ENCODE data around the gene MAGEA4. TPM values are rescaled to one million over a fixed set of nuclear protein-coding genes. Genes with fewer than 3 reads are reported as not detected.

MAGEA4 gene
- total RNA-seq, 1 donor: not detected

DNA sequence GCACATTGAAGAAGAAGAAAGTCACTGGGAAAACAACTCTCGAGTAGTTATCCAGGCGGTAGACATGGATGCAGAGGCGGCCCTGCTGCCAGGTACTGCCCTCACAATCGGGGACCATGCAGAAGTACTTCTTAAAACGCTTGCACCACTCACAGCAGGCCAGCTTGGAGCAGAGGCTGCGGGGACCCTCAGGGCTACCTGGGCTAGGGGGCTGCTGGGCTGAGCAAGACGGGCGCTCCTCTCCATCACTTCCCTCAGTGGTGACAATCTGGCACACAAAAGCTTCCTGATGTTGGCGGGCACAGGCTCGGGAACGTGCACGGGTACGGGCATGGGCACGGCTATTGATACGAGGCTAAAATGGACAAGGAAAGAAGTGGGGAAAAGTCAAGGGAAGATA lies 42.0 kb downstream of the MAGEA4 start:
- no peak overlapping the region for H3K4me3 ChIP-seq (ENCODE audit: low read depth, low read length)
- no peak for TF ChIP-seq CTCF (IDR thresholded peaks at IDR 0.05; ENCODE audit: insufficient read depth, low read depth, low read length)
- no peak for DNase-seq (ENCODE audit: low read depth)

- no peak for TF ChIP-seq CTCF (IDR thresholded peaks at IDR 0.05; ENCODE audit: insufficient read depth, low read depth, low read length)
- no peak for DNase-seq (ENCODE audit: low read depth)
- no peak overlapping the region for H3K4me3 ChIP-seq (ENCODE audit: low read depth, low read length)
Observed at GRCh38 chrX:151958101-151958500, 45.4 kb downstream of the MAGEA4 start.

DNA sequence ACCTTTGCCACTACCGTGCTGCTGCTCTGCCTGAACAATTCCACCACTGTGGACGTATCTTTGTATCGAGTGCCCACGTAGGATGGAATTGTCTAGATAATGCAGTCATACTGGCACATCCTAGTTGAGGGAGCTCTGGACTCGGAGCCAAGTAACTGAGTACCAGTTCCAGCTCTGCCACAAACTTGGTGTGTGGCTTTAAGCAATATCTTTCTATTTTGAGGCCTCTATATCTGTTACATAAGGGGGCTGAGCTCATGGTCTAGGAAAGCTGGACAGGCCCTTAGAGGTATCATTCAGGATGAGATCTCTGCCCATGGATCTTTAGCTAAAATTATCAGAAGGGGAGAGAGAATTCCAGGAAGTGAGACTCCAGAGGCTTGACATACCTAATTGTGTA lies 49.3 kb downstream of the MAGEA4 start:
- DNase-seq (ENCODE audit: low read depth): no peak
- no peak for TF ChIP-seq CTCF (IDR thresholded peaks at IDR 0.05; ENCODE audit: insufficient read depth, low read depth, low read length)
- H3K4me3 ChIP-seq (ENCODE audit: low read depth, low read length): no peak overlapping the region

DNA sequence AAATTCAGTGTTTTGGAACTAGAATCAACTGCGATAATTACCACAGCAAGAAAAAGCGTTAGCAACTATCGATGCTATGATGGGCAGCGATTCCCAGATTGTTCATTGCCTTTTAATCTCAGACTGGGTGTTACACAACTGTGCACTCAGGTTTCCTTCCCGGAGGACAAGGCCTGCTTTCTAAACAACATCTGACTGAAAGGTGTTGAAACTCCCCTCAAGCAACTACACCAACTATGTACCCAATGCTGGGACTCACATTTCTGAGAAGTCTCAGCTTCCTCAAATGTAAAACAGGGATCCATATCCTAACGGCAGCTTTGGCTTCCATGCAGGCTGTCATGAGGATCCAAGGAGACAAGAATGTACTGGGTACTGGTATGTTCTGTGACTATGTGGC lies 53.5 kb downstream of the MAGEA4 start:
- no peak for TF ChIP-seq CTCF (IDR thresholded peaks at IDR 0.05; ENCODE audit: insufficient read depth, low read depth, low read length)
- no peak for DNase-seq (ENCODE audit: low read depth)
- no peak overlapping the region for H3K4me3 ChIP-seq (ENCODE audit: low read depth, low read length)

DNA sequence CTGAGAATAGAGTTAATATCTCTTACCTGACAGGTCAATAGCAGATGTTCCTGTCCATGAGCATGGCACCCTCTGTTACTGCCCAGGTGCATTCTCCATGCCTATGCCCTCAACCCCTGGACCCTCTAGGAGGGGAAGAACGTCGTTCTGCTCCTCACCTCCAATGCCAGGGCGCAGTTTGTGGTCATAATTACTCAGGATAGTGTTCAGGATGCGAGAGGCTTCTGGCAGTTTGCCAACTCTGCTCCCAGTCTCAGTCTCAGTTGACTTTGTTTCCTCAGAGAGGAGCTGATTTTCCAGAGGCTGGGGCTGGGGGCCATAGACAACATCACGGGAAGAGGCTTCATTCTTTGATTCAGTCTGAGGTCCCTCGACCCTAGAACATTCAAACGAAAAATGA lies 57.3 kb downstream of the MAGEA4 start:
- DNase-seq (ENCODE audit: low read depth): no peak
- TF ChIP-seq CTCF (IDR thresholded peaks at IDR 0.05; ENCODE audit: insufficient read depth, low read depth, low read length): no peak
- no peak overlapping the region for H3K4me3 ChIP-seq (ENCODE audit: low read depth, low read length)

GRCh38 chrX:151970661-151971060 lies 58.0 kb downstream of the MAGEA4 start:
- peak overlapping the region; percentile 35 for H3K4me3 ChIP-seq (ENCODE audit: low read depth, low read length)
- TF ChIP-seq CTCF (IDR thresholded peaks at IDR 0.05; ENCODE audit: insufficient read depth, low read depth, low read length): no peak

DNA sequence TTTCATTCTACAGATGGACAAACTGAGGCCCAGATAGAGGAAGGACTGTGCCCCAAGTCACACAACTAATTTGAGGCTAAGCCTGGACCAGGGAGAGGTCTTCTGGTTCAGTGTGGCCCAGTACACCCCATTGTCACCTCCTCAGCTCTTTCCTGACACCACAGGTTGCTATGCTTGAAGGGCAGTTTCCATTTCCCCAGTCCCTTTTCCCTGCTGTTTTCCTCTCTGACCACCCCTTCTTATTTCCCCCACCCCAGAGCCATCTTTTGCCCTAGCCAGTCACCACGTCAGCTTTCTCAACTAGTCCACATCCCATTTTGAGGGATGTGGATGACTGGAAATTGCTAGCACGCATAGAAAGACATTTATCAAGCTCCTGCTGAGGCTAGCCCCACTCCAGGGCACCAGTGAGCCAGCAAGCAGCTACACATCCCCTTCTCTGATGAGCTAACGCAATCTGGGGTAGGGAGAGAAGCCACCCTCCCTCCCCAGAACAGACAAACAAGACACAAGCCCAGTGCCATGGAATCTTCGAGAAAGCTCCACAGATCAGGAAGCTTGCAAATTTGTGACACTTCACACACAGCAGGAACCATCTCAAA lies 60.5 kb downstream of the MAGEA4 start:
- TF ChIP-seq CTCF (IDR thresholded peaks at IDR 0.05; ENCODE audit: insufficient read depth, low read depth, low read length): no peak
- peak overlapping the region; percentile 66 for H3K4me3 ChIP-seq (ENCODE audit: low read depth, low read length)
- no peak for DNase-seq (ENCODE audit: low read depth)

More at GRCh38 chrX:151970661-151971060, 58.0 kb downstream of the MAGEA4 start:
- peak; percentile 91 for DNase-seq (ENCODE audit: low read depth)
